A549 (cell line): ENCODE results near the gene PIF1. TPM values are rescaled to one million over a fixed set of nuclear protein-coding genes. Genes with fewer than 3 reads are reported as not detected.

Experiments
- ATAC-seq, 2 experiments: fragments of 200-7000 bp in 1 of 2; fragments of >200 bp in 1 of 2; cut with Nextera tagmentation in 1 of 2; cut with Tn5 transposase in 1 of 2; 3 replicates each; pipeline versions ENCODE4 v1.8.0 to v1.9.1; 2018 to 2020; ENCODE audit warnings: mild to moderate bottlenecking in 1 of 2, moderate library complexity in 1 of 2
- CTCF ChIA-PET: fragments of 300-600 bp; sonication (Branson Sonifier 250); formaldehyde crosslinking; extraction: SDS; loops from one replicate; lab custom pipeline; 2021; ENCODE audit warnings: antibody characterized with exemption, inconsistent platforms; lab: Yijun Ruan, JAX
- POLR2A ChIA-PET: fragments of 350-600 bp; formaldehyde crosslinking; extraction: SDS; loops from one replicate; lab custom pipeline; 2021; ENCODE audit warnings: antibody characterized with exemption, inconsistent platforms; lab: Yijun Ruan, JAX
- DNase-seq, 2 experiments: peaks; one replicate each; pipeline versions ENCODE4 v3.0.0 to v3.0.0-alpha.2; 2011 to 2016; ENCODE audit warnings: low read depth in 1 of 2, low spot score in 1 of 2
- FAIRE-seq: peaks from 2 replicates; lab custom pipeline; 2011; peaks lifted over from hg19 to GRCh38; lab: Jason Lieb, UNC
- H3K27ac ChIP-seq, 2 experiments: fragments of >200 bp; sonication (Bioruptor Twin); formaldehyde crosslinking; 3 replicates each; pipeline ENCODE4 v1.5.1; 2016 to 2017
- H3K4me1 ChIP-seq: fragments of >200 bp; sonication (Bioruptor Twin); formaldehyde crosslinking; 3 replicates; pipeline ENCODE4 v1.6.1; 2016
- H3K4me2 ChIP-seq: fragments of >200 bp; sonication (Bioruptor Twin); formaldehyde crosslinking; 3 replicates; pipeline ENCODE4 v1.6.1; 2016
- H3K4me3 ChIP-seq: fragments of >200 bp; sonication (Bioruptor Twin); formaldehyde crosslinking; 3 replicates; pipeline ENCODE4 v1.5.1; 2016
- H3K9me3 ChIP-seq: fragments of >200 bp; sonication (Bioruptor Twin); formaldehyde crosslinking; 3 replicates; pipeline ENCODE4 v1.6.1; 2016
- BCL3 ChIP-seq: fragments of >200 bp; sonication (Bioruptor Twin); formaldehyde crosslinking; IDR thresholded peaks from 3 replicates; pipeline ENCODE4 v1.6.1; 2016
- BHLHE40 ChIP-seq: IDR thresholded peaks from 2 replicates; pipeline ENCODE4 v1.6.1; 2012; ENCODE audit warnings: low read depth, low read length, inconsistent platforms
- CHD2 ChIP-seq: fragments of 150-350 bp; IDR thresholded peaks from 2 replicates; pipeline ENCODE4 v1.6.1; 2014; ENCODE audit warnings: low read length; ENCODE audit not compliant: partially characterized antibody
- E2F6 ChIP-seq: IDR thresholded peaks from 2 replicates; pipeline ENCODE4 v1.6.1; 2012; ENCODE audit warnings: low read depth, borderline replicate concordance
- ESRRA ChIP-seq: fragments of 150-350 bp; IDR thresholded peaks from 2 replicates; pipeline ENCODE4 v1.6.1; 2014; ENCODE audit warnings: mild to moderate bottlenecking, low read length, borderline replicate concordance
- HOXB13 ChIP-seq: fragments of 250-450 bp; sonication (Bioruptor Pico); IDR thresholded peaks from 2 replicates; pipeline ENCODE4 v1.5.0; 2020; ENCODE audit warnings: low read depth, mild to moderate bottlenecking, moderate library complexity
- HOXB5 ChIP-seq: fragments of 250-450 bp; sonication (Bioruptor Pico); IDR thresholded peaks from 2 replicates; pipeline ENCODE4 v1.5.0; 2020; ENCODE audit warnings: mild to moderate bottlenecking, moderate library complexity
- JUN ChIP-seq, 2 experiments: fragments of >200 bp; sonication (Bioruptor Twin); formaldehyde crosslinking; IDR thresholded peaks; 2 replicates in 1 of 2; 3 replicates in 1 of 2; pipeline ENCODE4 v1.6.1; 2016 to 2017
- JUNB ChIP-seq: fragments of >200 bp; sonication (Bioruptor Twin); formaldehyde crosslinking; IDR thresholded peaks from 2 replicates; pipeline ENCODE4 v1.6.1; 2016
- KDM1A ChIP-seq: fragments of 200-600 bp; sonication (generic); IDR thresholded peaks from 2 replicates; pipeline ENCODE4 v1.6.1; 2016; ENCODE audit warnings: low read depth, mild to moderate bottlenecking
- MAX ChIP-seq: IDR thresholded peaks from 2 replicates; pipeline ENCODE4 v1.6.1; 2012
- MAZ ChIP-seq: fragments of 150-350 bp; IDR thresholded peaks from 2 replicates; pipeline ENCODE4 v1.6.1; 2014; ENCODE audit warnings: antibody characterized with exemption, low read depth, low read length, borderline replicate concordance
- NFE2L2 ChIP-seq: fragments of 150-350 bp; conservative IDR thresholded peaks from 2 replicates; pipeline ENCODE4 v1.6.1; 2014; ENCODE audit warnings: low read length
- PHF8 ChIP-seq: fragments of 200-600 bp; sonication (generic); IDR thresholded peaks from 2 replicates; pipeline ENCODE4 v1.6.1; 2016; ENCODE audit warnings: low read depth, mild to moderate bottlenecking, antibody characterized with exemption, moderate library complexity, borderline replicate concordance
- RFX5 ChIP-seq: fragments of 450-650 bp; IDR thresholded peaks from 2 replicates; pipeline ENCODE4 v1.7.1; 2014; ENCODE audit warnings: antibody characterized with exemption, mild to moderate bottlenecking, moderate library complexity
- SMC3 ChIP-seq: fragments of >200 bp; sonication (Bioruptor Twin); formaldehyde crosslinking; IDR thresholded peaks from 3 replicates; pipeline ENCODE4 v1.6.1; 2018; ENCODE audit warnings: inconsistent platforms
- SREBF2 ChIP-seq: fragments of 450-650 bp; IDR thresholded peaks from 2 replicates; pipeline ENCODE4 v1.6.1; 2014; ENCODE audit warnings: mild to moderate bottlenecking, moderate library complexity
- ZC3H11A ChIP-seq: fragments of 450-650 bp; IDR thresholded peaks from 2 replicates; pipeline ENCODE4 v1.6.1; 2014; ENCODE audit warnings: antibody characterized with exemption, mild to moderate bottlenecking
- ZFP36 ChIP-seq: fragments of 450-650 bp; IDR thresholded peaks from 2 replicates; pipeline ENCODE4 v1.6.1; 2014; ENCODE audit warnings: borderline replicate concordance; ENCODE audit not compliant: partially characterized antibody
- WGBS: methylation state at CpG from one replicate; pipeline ENCODE4 v1.1.6; 2017; ENCODE audit errors: missing lambda C conversion rate; 5-methylcytosine and 5-hydroxymethylcytosine counted together
- polyA plus RNA-seq, 4 experiments: library from polyadenylated mRNA; depleted of rRNA in 3 of 4; stranded (reverse); fragments of >200 nt; fragmentation: RNase III in 1 of 4; extraction: RNeasy Plus Mini Kit Qiagen cat#74134 plus additional on column Dnase treatment in 1 of 4; gene quantifications; 2 replicates in 3 of 4; 3 replicates in 1 of 4; pipeline ENCODE4 v1.2.3, GENCODE V29; 2011 to 2017
- TF ChIP-seq, protein P1 (sequence below): fragments of >200 bp; sonication (Bioruptor Twin); formaldehyde crosslinking; IDR thresholded peaks from 3 replicates; pipeline ENCODE4 v1.5.1; 2016

Gene PIF1
- polyA plus RNA-seq, 2 of the 4 experiments (the other 2 are of a cell fraction) = 8.5 to 24.9 TPM

DNA sequence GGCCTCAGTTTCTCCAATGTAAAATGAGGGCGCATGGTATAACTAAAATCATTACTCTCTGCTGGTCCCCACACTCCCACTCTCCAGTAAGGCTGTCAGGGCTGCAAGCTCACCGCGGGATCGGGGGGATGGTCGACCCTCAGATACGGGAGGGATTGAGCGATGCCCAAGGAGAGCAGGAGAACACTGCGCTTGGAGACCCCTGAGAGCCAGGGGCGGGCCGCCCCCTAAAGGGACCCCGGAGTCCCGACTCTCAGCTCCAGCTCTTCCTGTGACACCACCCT lies 15.6 kb upstream of the PIF1 start:
- 6% methylated on average over 9 of the region's 12 CpGs for WGBS
- peak overlapping the region; percentile 70 for H3K4me3 ChIP-seq
- peak overlapping the region; percentile 82 to 95 for H3K27ac ChIP-seq
- no peaks in the 10 kb centered on the region for H3K9me3 ChIP-seq
- no peak for ATAC-seq
- DNase-seq = no peak
- TF ChIP-seq BCL3 (0 out of 3 replicates have a peak, but pooled peaks have one; percentile 10), HOXB13 (CRISPR knock-in tag) (no peak), ESRRA (no peak), RFX5 (0 out of 2 replicates have a peak, but pooled peaks have one; percentile 35), SMC3 (no peak), PHF8 (0 out of 2 replicates have a peak, but pooled peaks have one; percentile 20)
- H3K4me2 ChIP-seq = peak overlapping the region; percentile 91
- CTCF ChIA-PET = interaction anchor here (0.5 to 3.7 kb wide), 8 partner anchors 10 to 154 kb away, joined by 3 to 20 read pairs (median 4); no protein-coding TSS in a partner anchor
- FAIRE-seq = no peak
- POLR2A ChIA-PET = interaction anchor here (0.6 to 1.8 kb wide), 5 partner anchors 10 to 149 kb away, joined by 6 to 12 read pairs (median 9); partner anchors contain the start of genes ANKDD1A, PIF1 and SPG21
- peaks cover 17% of the 10 kb centered on the region; the same call in 2 of the 3 replicates for H3K4me1 ChIP-seq

DNA sequence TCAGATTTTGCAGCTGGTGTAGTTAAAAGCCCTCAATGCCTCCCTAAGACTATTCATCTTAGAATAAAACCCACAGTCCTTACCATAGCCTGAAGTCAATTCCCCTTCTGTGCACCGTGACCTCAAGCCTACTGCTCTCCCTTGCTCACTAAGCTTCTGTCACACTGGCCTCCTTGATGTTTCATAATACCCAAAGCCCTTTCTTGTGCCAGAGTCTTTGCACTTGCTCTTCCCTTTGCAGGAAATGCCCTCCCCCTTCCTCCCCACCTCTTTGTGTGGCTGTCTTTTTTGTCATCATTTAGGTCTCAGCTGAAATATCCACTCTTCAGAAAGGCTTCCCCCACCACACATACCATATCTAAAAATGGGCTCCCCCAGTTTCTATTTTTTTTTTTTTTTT lies 12.1 kb upstream of the PIF1 start:
- Histone ChIP-seq H3K27ac (no peak overlapping the region), H3K4me2 (no peak overlapping the region), H3K9me3 (no peaks in the 10 kb centered on the region), H3K4me1 (peaks cover 18% of the 10 kb centered on the region), H3K4me3 (no peak overlapping the region)
- DNase-seq = no peak
- WGBS = 92% methylated on average over 1 of the region's 1 CpG
- ATAC-seq = no peak
- no peak for TF ChIP-seq SREBF2
- TF ChIP-seq, protein P1, sequence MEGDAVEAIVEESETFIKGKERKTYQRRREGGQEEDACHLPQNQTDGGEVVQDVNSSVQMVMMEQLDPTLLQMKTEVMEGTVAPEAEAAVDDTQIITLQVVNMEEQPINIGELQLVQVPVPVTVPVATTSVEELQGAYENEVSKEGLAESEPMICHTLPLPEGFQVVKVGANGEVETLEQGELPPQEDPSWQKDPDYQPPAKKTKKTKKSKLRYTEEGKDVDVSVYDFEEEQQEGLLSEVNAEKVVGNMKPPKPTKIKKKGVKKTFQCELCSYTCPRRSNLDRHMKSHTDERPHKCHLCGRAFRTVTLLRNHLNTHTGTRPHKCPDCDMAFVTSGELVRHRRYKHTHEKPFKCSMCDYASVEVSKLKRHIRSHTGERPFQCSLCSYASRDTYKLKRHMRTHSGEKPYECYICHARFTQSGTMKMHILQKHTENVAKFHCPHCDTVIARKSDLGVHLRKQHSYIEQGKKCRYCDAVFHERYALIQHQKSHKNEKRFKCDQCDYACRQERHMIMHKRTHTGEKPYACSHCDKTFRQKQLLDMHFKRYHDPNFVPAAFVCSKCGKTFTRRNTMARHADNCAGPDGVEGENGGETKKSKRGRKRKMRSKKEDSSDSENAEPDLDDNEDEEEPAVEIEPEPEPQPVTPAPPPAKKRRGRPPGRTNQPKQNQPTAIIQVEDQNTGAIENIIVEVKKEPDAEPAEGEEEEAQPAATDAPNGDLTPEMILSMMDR = no peak
- no peak for TF ChIP-seq HOXB5 (CRISPR knock-in tag)
- TF ChIP-seq JUNB = no peak
- TF ChIP-seq JUN (IDR thresholded peaks at IDR 0.05) = no peak
- TF ChIP-seq NFE2L2 = no peak
- no peak for TF ChIP-seq CHD2
- no peak for TF ChIP-seq BHLHE40
- FAIRE-seq = no peak
- ChIA-PET CTCF (interaction anchor here (0.6 to 8.0 kb wide), 7 partner anchors 34 to 117 kb away, joined by 3 to 40 read pairs (median 4); no protein-coding TSS in a partner anchor), POLR2A (interaction anchor here (0.6 to 0.7 kb wide), 2 partner anchors 68 to 216 kb away, joined by 3 to 4 read pairs; no protein-coding TSS in a partner anchor)

- ATAC-seq = peak; percentile 17; a peak in 4 of 6 replicates
- Histone ChIP-seq H3K27ac (peak overlapping the region; percentile 8 to 61; a peak in 4 of 6 replicates), H3K4me3 (no peak overlapping the region), H3K4me1 (peaks cover 15% of the 10 kb centered on the region), H3K4me2 (peak overlapping the region; percentile 53), H3K9me3 (no peaks in the 10 kb centered on the region)
- no peak for DNase-seq
- WGBS = 35% methylated on average over 14 of the region's 14 CpGs
- no peak for TF ChIP-seq ZC3H11A
- no peak for TF ChIP-seq KDM1A
- TF ChIP-seq NFE2L2 = no peak; the same call in 1 of the 2 replicates
- TF ChIP-seq PHF8 = no peak
- no peak for TF ChIP-seq MAZ
- no peak for TF ChIP-seq MAX
- TF ChIP-seq E2F6 = no peak
- no peak for TF ChIP-seq BHLHE40
- TF ChIP-seq ZFP36 = no peak
- CTCF ChIA-PET = interaction anchor here (0.5 to 8.0 kb wide), 38 partner anchors 8 to 1012 kb away, joined by 3 to 40 read pairs (median 4); partner anchors contain the start of genes ANKDD1A and PIF1
- POLR2A ChIA-PET = interaction anchor here (1.0 to 3.0 kb wide), 2 partner anchors 10 to 14 kb away, joined by 4 to 10 read pairs; partner anchors contain the start of gene PIF1
- no peak for FAIRE-seq
Measured at GRCh38 chr15:64836023-64836536, 10.6 kb upstream of the PIF1 start.
